GM23338 (cell line): ENCODE data around the gene HIBADH. TPM values are rescaled to one million over a fixed set of nuclear protein-coding genes. Genes with fewer than 3 reads are reported as not detected.

Experiments used
- ATAC-seq: fragments of 200-7000 bp; cut with Tn5 transposase; 3 replicates; pipeline ENCODE4 v1.9.1; 2020
- DNase-seq: peaks from one replicate; pipeline ENCODE4 v3.0.0-alpha.2; 2015; ENCODE audit warnings: low spot score
- H2AFZ ChIP-seq: fragments of 200-600 bp; sonication (generic); 2 replicates; pipeline ENCODE4 v1.8.0; 2016; ENCODE audit warnings: antibody characterized with exemption, mild to moderate bottlenecking, moderate library complexity
- H3F3A ChIP-seq: fragments of 200-600 bp; sonication (generic); replicated peaks from 2 replicates; pipeline ENCODE4 v1.8.0; 2017; ENCODE audit warnings: antibody characterized with exemption, mixed run types, low read depth
- H3K27ac ChIP-seq: fragments of 200-600 bp; sonication (generic); 2 replicates; pipeline ENCODE4 v1.6.1; 2016; ENCODE audit warnings: low read depth
- H3K27me3 ChIP-seq: fragments of 200-600 bp; sonication (generic); 2 replicates; pipeline ENCODE4 v1.8.0; 2016; ENCODE audit warnings: mild to moderate bottlenecking, mixed run types, moderate library complexity; ENCODE audit not compliant: insufficient read depth
- H3K36me3 ChIP-seq: fragments of 200-600 bp; sonication (generic); 2 replicates; pipeline ENCODE4 v1.8.0; 2016; ENCODE audit warnings: mild to moderate bottlenecking; ENCODE audit not compliant: insufficient read depth
- H3K4me1 ChIP-seq: fragments of 200-600 bp; sonication (generic); 2 replicates; pipeline ENCODE4 v1.8.0; 2016; ENCODE audit warnings: mild to moderate bottlenecking, moderate library complexity; ENCODE audit not compliant: insufficient read depth
- H3K4me2 ChIP-seq: fragments of 200-600 bp; sonication (generic); 2 replicates; pipeline ENCODE4 v1.7.1; 2017; ENCODE audit warnings: mixed run types
- H3K4me3 ChIP-seq: fragments of 200-600 bp; sonication (generic); 2 replicates; pipeline ENCODE4 v1.6.1; 2016; ENCODE audit warnings: mixed run types
- H3K79me2 ChIP-seq: fragments of 200-600 bp; sonication (generic); replicated peaks from 2 replicates; pipeline ENCODE4 v1.8.0; 2017; ENCODE audit warnings: mild to moderate bottlenecking; ENCODE audit not compliant: insufficient read depth
- H3K9me2 ChIP-seq: fragments of 200-600 bp; sonication (generic); 2 replicates; pipeline ENCODE4 v1.8.0; 2017; ENCODE audit not compliant: insufficient read depth
- H4K20me1 ChIP-seq: fragments of 200-600 bp; sonication (generic); replicated peaks from 2 replicates; pipeline ENCODE4 v1.8.0; 2017; ENCODE audit warnings: mild to moderate bottlenecking; ENCODE audit not compliant: insufficient read depth
- H3K27ac Mint-ChIP-seq: 2 replicates; pipeline ENCODE4 v1.8.0; 2020; ENCODE audit warnings: inconsistent platforms, mild to moderate bottlenecking, moderate library complexity, mixed read lengths
- H3K27me3 Mint-ChIP-seq: 3 replicates; pipeline ENCODE4 v1.8.0; 2022; ENCODE audit warnings: low read depth, mild to moderate bottlenecking, moderate library complexity, mixed read lengths, inconsistent platforms; ENCODE audit not compliant: insufficient read depth, poor library complexity
- H3K36me3 Mint-ChIP-seq: 3 replicates; pipeline ENCODE4 v1.8.0; 2021; ENCODE audit warnings: low read depth, mild to moderate bottlenecking, inconsistent platforms, moderate library complexity, mixed read lengths
- H3K4me1 Mint-ChIP-seq: 3 replicates; pipeline ENCODE4 v1.8.0; 2020; ENCODE audit warnings: mild to moderate bottlenecking, inconsistent platforms, mixed read lengths
- H3K4me3 Mint-ChIP-seq: 3 replicates; pipeline ENCODE4 v1.8.0; 2021; ENCODE audit warnings: moderate library complexity, mild to moderate bottlenecking, inconsistent platforms, mixed read lengths
- H3K9me3 Mint-ChIP-seq: 3 replicates; pipeline ENCODE4 v1.8.0; 2020; ENCODE audit warnings: moderate library complexity, mild to moderate bottlenecking, inconsistent platforms, mixed read lengths
- CREB1 ChIP-seq: fragments of 250-450 bp; sonication (Bioruptor Pico); IDR thresholded peaks from 2 replicates; pipeline ENCODE4 v1.5.0; 2020; ENCODE audit warnings: low read depth, mild to moderate bottlenecking, moderate library complexity
- ETS1 ChIP-seq: IDR thresholded peaks from 2 replicates; pipeline ENCODE4 v1.6.1; 2016; ENCODE audit warnings: antibody characterized with exemption
- NANOG ChIP-seq: IDR thresholded peaks from 2 replicates; pipeline ENCODE4 v1.6.1; 2016; ENCODE audit warnings: antibody characterized with exemption, borderline replicate concordance
- REST ChIP-seq: IDR thresholded peaks from one replicate; pipeline ENCODE4 v1.6.1; 2018; ENCODE audit warnings: antibody characterized with exemption; ENCODE audit not compliant: unreplicated experiment
- ZNF114 ChIP-seq: fragments of 250-450 bp; sonication (Bioruptor Pico); IDR thresholded peaks from 2 replicates; pipeline ENCODE4 v1.5.0; 2020; ENCODE audit warnings: mild to moderate bottlenecking, moderate library complexity
- ZNF331 ChIP-seq: fragments of 250-450 bp; sonication (Bioruptor Pico); IDR thresholded peaks from 2 replicates; pipeline ENCODE4 v1.5.0; 2020; ENCODE audit warnings: low read depth, mild to moderate bottlenecking, moderate library complexity
- ZNF462 ChIP-seq: fragments of 250-450 bp; sonication (Bioruptor Pico); IDR thresholded peaks from 2 replicates; pipeline ENCODE4 v1.5.0; 2020; ENCODE audit warnings: mild to moderate bottlenecking, moderate library complexity
- polyA plus RNA-seq: library from polyadenylated mRNA; unstranded; fragments of >200 nt; fragmentation: Nextera tagmentation; extraction: Ambion mirVana; gene quantifications from 2 replicates; pipeline ENCODE4 v1.2.1, GENCODE V29; 2016
- total RNA-seq: library from RNA; depleted of rRNA; stranded (reverse); fragments of >200 nt; shearing (Covaris generic); gene quantifications from 2 replicates; pipeline ENCODE4 v1.2.3, GENCODE V29; 2014

The HIBADH gene
- total and polyA plus RNA-seq, 2 experiments from 2014 or later, result 31.3 to 57.0 TPM

GRCh38 chr7:27575613-27576012 lies 87.1 kb downstream of the HIBADH start:
- Histone ChIP-seq H3K4me3 (no peak overlapping the region), H3K9me2 (no peaks in the 10 kb centered on the region), H3K36me3 (no peaks in the 10 kb centered on the region), H3K79me2 (no peaks in the 10 kb centered on the region), H2AFZ (no peak overlapping the region), H3K27me3 (no peaks in the 10 kb centered on the region), H3F3A (no peaks in the 10 kb centered on the region), H3K4me2 (0 out of 2 replicates have a peak overlapping the region, but pooled peaks have one; percentile 6), H3K27ac (no peak overlapping the region), H4K20me1 (no peaks in the 10 kb centered on the region; the same call in 1 of the 2 replicates), H3K4me1 (peaks cover 9% of the 10 kb centered on the region; the same call in 1 of the 2 replicates)
- Mint-ChIP-seq H3K9me3 (no peaks in the 10 kb centered on the region), H3K36me3 (no peaks in the 10 kb centered on the region; the same call in 2 of the 3 replicates), H3K27me3 (no peaks in the 10 kb centered on the region), H3K27ac (no peak overlapping the region), H3K4me1 (peaks cover 10% of the 10 kb centered on the region), H3K4me3 (no peak overlapping the region)
- ATAC-seq, result peak; percentile 59
- no peak for DNase-seq
- TF ChIP-seq ZNF331 (CRISPR knock-in tag) (no peak), ZNF114 (CRISPR knock-in tag) (no peak), ETS1 (no peak), CREB1 (CRISPR knock-in tag) (no peak), NANOG (no peak)

- H3K27me3 ChIP-seq, result peaks cover 13% of the 10 kb centered on the region; the same call in 1 of the 2 replicates
- H3K36me3 ChIP-seq, result no peaks in the 10 kb centered on the region
- no peaks in the 10 kb centered on the region for H3K79me2 ChIP-seq
- TF ChIP-seq REST, result no peak
- TF ChIP-seq ZNF331 (CRISPR knock-in tag), result no peak
- TF ChIP-seq ZNF462 (CRISPR knock-in tag), result no peak
- DNase-seq (no peak), ATAC-seq (no peak)
- H2AFZ ChIP-seq, result no peak overlapping the region
- Mint-ChIP-seq H3K4me1 (peaks cover 7% of the 10 kb centered on the region; the same call in 2 of the 3 replicates), H3K4me3 (no peak overlapping the region), H3K9me3 (peaks cover 8% of the 10 kb centered on the region; the same call in 1 of the 3 replicates), H3K27me3 (peaks cover 3% of the 10 kb centered on the region), H3K27ac (no peak overlapping the region), H3K36me3 (peaks cover 10% of the 10 kb centered on the region; the same call in 2 of the 3 replicates)
- no peak overlapping the region for H3K27ac ChIP-seq
- no peak overlapping the region for H3K4me3 ChIP-seq
- no peaks in the 10 kb centered on the region; the same call in none of the 2 replicates for H4K20me1 ChIP-seq
- H3F3A ChIP-seq, result no peaks in the 10 kb centered on the region
- H3K9me2 ChIP-seq, result no peaks in the 10 kb centered on the region
- no peak overlapping the region for H3K4me2 ChIP-seq
- peaks cover 6% of the 10 kb centered on the region; the same call in 1 of the 2 replicates for H3K4me1 ChIP-seq
Observed at GRCh38 chr7:27569106-27569505, 93.6 kb downstream of the HIBADH start.
